ENCODE measurements around the gene SPATA18. TPM values are rescaled to one million over a fixed set of nuclear protein-coding genes. Genes with fewer than 3 reads are reported as not detected.

The SPATA18 gene
- total and polyA plus RNA-seq, 2 of the 8 experiments (the other 6 are each of a cell fraction or from before 2014, with no cell fraction given): 1.4 to 2.4 TPM

DNA sequence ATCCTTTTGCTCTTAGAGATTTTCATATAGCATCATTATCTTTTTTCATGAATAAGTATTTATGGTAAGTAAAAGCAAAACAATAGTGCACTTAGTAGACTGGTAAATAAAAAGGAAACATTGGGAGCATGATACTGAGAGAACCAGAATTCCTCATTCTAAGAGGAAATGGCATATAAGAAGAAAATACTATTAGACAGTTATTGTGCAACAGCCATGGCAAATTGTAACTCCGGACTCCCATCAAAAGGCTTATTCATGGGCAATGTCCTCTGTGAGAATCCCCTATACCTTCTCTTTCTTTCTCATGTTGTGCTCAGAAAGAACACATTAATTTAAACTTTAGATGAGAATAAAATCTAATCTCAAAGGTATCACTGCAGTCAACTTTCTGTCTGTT, 42.4 kb downstream of the SPATA18 start:
- Histone ChIP-seq H3K9ac (replicated peaks in 1 of 4; ENCODE audit: extremely low read depth in 1 of 4, low read depth in 3 of 4, low read length in 3 of 4) (no peak overlapping the region), H3K56ac (replicated peaks; ENCODE audit: insufficient read length, low read depth, low read length) (no peak overlapping the region), H3K36me3 (ENCODE audit: control insufficient read depth in 2 of 4, insufficient read depth in 4 of 4, low read length in 3 of 4) (no peaks in the 10 kb centered on the region), H3K18ac (ENCODE audit: extremely low read depth, low read length) (no peak overlapping the region), H2BK20ac (ENCODE audit: low read length) (no peak overlapping the region), H3K23ac (ENCODE audit: insufficient read length) (no peak overlapping the region), H3K14ac (ENCODE audit: insufficient read length) (no peak overlapping the region), H2BK15ac (ENCODE audit: low read length) (no peak overlapping the region), H2BK120ac (replicated peaks; ENCODE audit: low read depth, low read length) (no peak overlapping the region), H2AK5ac (ENCODE audit: low read depth, low read length) (no peak overlapping the region), H4K20me1 (replicated peaks in 1 of 2; ENCODE audit: control insufficient read depth in 1 of 2, insufficient read depth in 2 of 2, low read length in 2 of 2) (no peaks in the 10 kb centered on the region), H2BK5ac (ENCODE audit: low read depth, low read length) (no peak overlapping the region), H3K9me3 (ENCODE audit: insufficient read depth in 2 of 2, low read depth in 1 of 2, low read length in 1 of 2) (no peaks in the 10 kb centered on the region), H3K23me2 (ENCODE audit: low read depth, low read length) (no peaks in the 10 kb centered on the region), H3K27me3 (replicated peaks in 1 of 4; ENCODE audit: control insufficient read depth in 3 of 4, extremely low read depth in 1 of 4, insufficient read depth in 3 of 4, low read length in 3 of 4) (no peaks in the 10 kb centered on the region), H3K4me3 (ENCODE audit: extremely low read depth in 1 of 4, insufficient read depth in 2 of 4, low read depth in 3 of 4, low read length in 4 of 4) (no peak overlapping the region), H3K79me1 (ENCODE audit: low read depth, low read length) (no peaks in the 10 kb centered on the region), H3K4ac (replicated peaks; ENCODE audit: insufficient read length, low read depth, low read length) (no peak overlapping the region), H4K5ac (ENCODE audit: insufficient read length, low read depth, low read length) (no peak overlapping the region), H2AFZ (ENCODE audit: low read length) (no peak overlapping the region), H3K79me2 (ENCODE audit: control insufficient read depth in 1 of 2, insufficient read depth in 2 of 2, low read length in 2 of 2) (no peaks in the 10 kb centered on the region), H3K4me2 (ENCODE audit: insufficient read depth in 1 of 2, low read depth in 2 of 2, low read length in 2 of 2) (no peak overlapping the region), H4K91ac (replicated peaks; ENCODE audit: insufficient read length, low read length) (no peak overlapping the region), H3K27ac (ENCODE audit: low read depth, low read length) (no peak overlapping the region), H4K8ac (ENCODE audit: extremely low read depth, insufficient read depth, low read length) (no peak overlapping the region), H2BK12ac (ENCODE audit: low read depth, low read length) (no peak overlapping the region), H3K4me1 (replicated peaks in 1 of 4; ENCODE audit: control insufficient read depth in 3 of 4, insufficient read depth in 4 of 4, low read length in 3 of 4) (no peaks in the 10 kb centered on the region)
- POLR2A ChIA-PET (ENCODE audit: partially characterized antibody): no interaction called here
- DNase-seq (ENCODE audit: low read depth in 1 of 2, low spot score in 2 of 2) (no peak), FAIRE-seq (no peak)
- CTCF ChIA-PET (ENCODE audit: partially characterized antibody): no interaction called here
- WGBS, 2 experiments (ENCODE audit: extremely low coverage in 1 of 2, insufficient coverage in 1 of 2, insufficient read length in 1 of 2, insufficient replicate concordance in 2 of 2, low coverage in 1 of 2, low lambda C conversion rate in 2 of 2, missing lambda C conversion rate in 1 of 2): 93% methylated on average over 1 of the region's 1 CpG; no CpG with 5 or more reads in 1 of the 2 experiments
- TF ChIP-seq EGR1 (IDR thresholded peaks at IDR 0.05; ENCODE audit: borderline replicate concordance, low read depth, low read length) (no peak), SP1 (IDR thresholded peaks at IDR 0.05; ENCODE audit: low read depth, low read length) (no peak), BACH1 (IDR thresholded peaks at IDR 0.05; ENCODE audit: low read length) (no peak), SP2 (IDR thresholded peaks at IDR 0.05; ENCODE audit: low read length) (no peak), POLR2A (IDR thresholded peaks at IDR 0.05; ENCODE audit: control extremely low read depth in 1 of 2, low read depth in 2 of 2, low read length in 2 of 2) (no peak), SRF (IDR thresholded peaks at IDR 0.05; ENCODE audit: low read depth, low read length) (no peak), EP300 (IDR thresholded peaks at IDR 0.05; ENCODE audit: borderline replicate concordance in 1 of 2, low read depth in 2 of 2, low read length in 2 of 2) (no peak)

Data from H1 (cell line).